GM11168 (cell line): Measurements from ENCODE around the gene EVC2.

Experiments
- in situ Hi-C: fragments of 300-500 bp; cut with MboI; formaldehyde crosslinking; loops from one replicate; pipeline ENCODE4 v1.12.0; 2022; ENCODE audit warnings: low sequenced_read_pairs; ENCODE audit not compliant: unreplicated experiment

Gene EVC2

DNA sequence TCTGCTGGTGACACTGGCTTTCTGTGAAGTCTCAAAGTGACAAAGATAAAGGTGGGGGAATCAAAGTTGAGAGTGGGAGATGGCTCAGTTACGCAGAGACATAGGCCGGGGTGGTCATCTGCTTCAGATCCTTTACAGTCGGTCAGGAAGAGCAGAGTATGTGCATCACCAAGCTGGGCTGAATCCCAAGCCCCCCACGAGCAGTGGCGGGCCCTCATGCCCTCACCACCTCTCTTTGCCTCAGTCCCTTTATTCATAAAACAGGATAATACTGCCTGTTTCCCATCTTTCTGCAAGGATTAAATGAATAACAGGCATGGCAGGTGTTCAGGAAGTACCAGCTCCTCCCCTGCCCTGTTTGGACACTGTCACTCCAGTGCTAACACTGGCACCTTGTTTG lies 135.6 kb downstream of the EVC2 start:
- in situ Hi-C loops: no loop called here

DNA sequence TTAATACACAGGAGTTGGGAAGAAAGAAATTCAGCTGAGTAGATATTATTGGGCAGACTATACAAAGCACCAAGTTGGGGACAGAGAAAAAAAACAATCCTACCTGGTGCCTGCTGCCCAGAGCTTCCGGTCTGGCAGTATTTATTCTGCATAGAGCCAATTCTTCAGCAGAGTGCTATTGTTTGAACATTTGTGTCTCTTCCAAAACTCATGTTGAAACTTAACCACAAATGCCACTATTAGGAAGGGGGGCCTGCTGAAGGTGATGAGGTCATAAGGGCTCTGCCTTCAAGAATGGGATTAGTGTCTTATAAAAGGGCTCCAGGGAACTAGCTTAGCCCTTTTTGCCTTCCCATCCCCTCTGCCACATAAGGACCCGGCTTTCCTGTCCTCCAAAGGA lies 136.2 kb downstream of the EVC2 start:
- in situ Hi-C loops: no loop called here

DNA sequence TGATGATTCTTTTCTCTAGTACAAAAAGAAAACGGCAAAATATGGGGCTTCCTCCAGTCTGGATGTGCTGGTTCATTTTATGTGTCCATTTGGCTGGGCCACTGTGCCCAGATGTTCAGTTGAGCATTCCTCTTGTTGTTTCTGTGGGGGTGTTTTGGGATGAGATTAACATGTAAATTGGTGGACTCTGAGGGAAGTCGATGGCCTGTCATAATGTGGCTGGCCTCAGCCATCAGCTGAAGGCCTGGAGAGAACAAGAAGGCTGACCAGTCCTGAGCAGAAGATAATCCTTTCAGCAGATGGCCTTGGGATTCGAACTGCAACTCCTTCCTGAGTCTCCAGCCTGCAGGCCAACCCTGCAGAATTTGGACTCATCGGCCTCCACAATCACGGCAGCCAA lies 136.7 kb downstream of the EVC2 start:
- in situ Hi-C loops: no loop called here

DNA sequence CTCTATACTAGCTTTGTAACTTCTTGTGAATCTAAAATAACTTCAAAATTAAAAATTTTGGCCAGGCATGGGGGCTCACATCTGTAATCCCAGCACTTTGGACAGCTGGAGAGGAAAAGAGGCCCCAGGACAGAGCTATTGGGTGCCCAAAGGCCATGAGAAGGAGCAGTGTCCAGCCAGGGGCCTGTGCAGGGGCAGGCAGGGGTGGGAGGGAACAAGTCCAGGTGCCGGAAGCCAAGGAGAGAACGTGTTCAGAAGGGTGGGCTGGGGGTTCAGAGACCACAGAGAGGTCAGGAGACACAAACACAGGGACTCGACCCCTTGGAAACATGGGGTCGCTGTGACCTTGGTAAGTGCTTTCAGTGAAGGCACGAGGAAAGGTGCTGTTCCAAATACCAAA lies 138.9 kb downstream of the EVC2 start:
- in situ Hi-C loops: no loop called here

DNA sequence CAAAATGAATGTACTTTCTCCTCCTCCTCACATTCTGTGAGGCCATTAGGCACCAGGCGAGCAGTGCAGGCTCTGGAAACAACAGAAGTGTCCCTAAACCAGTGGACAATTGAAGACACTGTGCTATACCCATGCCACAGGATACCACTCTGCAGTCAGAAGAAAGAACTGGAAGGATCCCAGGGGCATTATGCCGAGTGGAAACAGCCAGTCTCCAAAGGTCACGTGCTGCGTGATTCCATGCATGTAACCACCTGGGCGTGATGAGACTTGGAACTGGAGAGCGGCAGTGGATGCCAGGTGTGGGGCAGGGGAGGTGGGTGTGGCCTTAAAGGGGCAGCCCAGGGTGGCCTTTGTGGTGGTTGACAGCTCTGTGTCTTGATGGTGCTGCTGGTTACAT lies 139.4 kb downstream of the EVC2 start:
- in situ Hi-C loops: no loop called here

DNA sequence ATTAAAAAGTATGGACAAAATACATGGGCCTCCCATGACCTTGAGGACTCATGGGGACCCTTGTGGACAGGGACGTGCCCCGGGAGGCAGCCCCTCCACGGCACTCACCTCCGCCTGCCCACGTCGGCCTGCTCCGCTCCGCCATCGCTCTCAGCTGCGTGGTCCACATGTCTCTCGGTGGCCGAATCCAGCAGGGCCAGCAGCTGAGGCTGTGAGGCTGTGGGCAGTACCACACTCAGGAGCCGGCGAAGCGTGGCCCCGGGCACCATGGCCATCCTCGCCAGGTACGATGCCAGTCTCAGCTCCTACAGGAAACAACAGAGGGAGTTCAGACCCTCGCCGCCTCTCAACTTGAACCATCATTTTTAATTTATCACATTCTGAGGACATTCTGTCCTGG lies 140.0 kb downstream of the EVC2 start:
- in situ Hi-C loops: no loop called here

DNA sequence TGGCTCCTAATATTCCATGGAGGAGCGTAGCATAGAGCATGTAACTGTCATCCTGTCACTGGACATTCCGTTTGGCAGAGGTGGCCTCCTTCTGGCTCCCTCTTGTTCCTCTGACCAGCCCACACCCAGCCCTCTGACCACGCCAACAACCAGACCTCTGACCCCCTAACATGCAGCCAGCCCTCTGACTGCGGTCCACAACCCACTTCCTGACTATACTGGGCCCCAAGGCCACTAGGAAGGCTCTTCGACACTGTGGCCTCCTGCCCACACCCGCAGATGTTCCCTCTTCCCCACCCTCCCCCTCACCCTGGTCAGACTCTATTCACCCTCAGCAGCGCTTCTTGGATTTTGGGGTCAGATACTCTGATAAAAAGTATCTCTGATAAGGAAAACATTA lies 141.4 kb downstream of the EVC2 start:
- in situ Hi-C loops: no loop called here

DNA sequence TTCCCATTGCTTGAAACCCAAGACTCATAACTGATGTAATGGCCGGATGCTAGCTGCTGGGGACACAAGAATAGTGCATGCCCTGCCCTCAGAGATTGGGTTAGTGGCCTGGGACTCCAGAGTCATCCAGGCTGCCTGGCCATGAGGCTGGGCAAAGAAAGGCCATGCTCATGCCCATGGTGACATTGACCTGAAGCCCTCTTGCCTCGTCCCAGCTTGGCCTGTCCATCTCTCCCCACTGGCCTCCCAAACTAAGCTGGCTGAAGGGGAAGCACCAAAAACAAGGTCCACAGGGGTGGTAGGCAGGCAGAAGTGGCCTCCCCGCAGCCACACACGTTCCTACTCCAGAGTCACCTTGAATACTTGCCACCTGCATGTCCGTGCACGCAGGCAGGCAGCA lies 141.8 kb downstream of the EVC2 start:
- in situ Hi-C loops: no loop called here

DNA sequence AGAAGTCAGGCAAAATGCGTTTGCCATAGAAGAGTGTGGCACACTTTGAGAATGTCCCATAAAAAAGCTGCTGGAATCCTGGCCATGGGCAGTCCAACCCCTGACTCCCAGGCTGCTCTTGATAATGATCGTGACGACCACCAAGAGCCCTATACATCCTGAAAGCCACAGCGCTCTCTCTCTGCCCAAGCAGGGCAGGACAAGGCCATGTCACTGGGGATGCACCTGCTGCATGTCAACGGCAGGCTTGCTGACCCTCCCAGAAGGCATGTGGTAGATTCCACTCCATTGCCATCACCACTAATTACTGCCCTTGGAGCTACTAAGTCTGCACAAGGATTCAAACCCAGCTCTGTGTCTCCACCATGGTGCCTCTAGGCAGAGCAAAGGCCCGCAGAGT lies 144.5 kb downstream of the EVC2 start:
- in situ Hi-C loops: no loop called here

DNA sequence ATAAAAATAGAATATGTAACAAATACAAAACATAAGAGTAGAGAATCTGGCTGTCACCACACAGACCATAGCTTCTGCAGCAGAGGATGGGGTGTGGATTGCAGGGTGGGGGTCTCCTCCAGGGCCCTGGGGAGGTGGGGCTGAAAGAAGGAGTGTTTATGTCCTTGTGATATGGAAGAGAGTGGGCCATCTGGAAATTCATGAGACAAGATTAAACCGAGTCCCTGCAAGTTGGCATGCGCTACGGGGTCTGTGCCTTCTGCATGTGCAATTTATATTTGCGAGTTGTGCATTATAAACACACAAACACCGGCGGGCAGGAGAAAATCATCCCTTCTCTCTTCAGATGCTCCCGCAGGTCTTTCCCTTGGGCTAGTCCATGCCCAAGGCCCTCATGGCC lies 145.9 kb downstream of the EVC2 start:
- in situ Hi-C loops: no loop called here

DNA sequence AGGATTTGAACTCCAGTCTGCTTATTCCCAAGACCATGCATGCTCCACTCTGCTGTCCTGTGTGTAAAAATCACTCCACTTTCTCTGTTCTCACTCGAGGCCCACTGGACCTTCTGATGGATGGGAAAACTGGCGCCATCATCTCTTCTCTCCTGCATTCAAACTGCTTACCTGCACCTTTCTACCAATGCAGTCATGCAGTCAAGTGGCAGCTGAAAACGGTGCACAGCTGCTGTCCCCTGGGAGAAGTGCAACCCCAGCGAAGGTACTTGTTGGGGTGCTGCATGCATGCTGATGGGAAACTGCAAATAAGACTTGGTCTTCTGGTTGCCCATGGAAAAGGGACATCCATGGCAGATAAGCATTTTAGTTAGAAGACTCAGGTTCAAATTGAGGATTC lies 147.1 kb downstream of the EVC2 start:
- in situ Hi-C loops: no loop called here

DNA sequence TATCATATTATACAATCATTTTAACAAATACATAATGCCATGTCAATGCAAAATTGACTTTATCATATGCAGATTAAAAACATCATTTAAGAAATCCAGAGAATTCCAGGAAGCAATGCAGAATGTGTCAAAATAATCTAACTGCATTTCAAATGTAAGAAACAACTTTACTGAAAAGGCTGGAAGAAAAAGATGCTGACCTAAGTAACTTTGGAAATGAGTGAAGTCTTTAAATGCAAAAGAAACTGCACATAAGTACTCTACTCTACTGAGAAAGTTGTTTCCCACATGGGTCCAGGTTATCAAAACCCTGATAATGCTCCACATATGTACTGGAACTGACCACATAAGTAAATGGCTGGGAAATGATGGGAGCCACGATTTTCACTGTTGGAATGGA lies 149.9 kb downstream of the EVC2 start:
- in situ Hi-C loops: no loop called here

DNA sequence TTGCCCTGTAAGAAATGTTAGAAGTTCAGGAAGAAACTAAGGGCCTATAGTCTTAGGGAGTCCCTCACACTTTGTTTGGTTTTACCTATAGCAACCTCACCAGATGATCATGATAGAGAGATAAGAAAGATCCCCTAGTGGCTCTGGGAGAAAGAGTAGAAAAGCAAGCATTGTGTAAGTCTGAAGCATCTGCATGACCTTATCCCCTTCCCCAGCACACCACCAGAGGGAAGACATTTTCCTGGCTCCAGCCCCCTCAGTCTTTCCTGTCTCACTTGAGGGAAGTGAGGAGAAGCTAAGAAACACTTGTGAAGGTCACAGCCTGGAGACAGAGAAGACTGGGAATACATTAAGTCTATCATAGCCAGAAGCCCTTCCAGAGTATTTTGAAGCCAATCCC lies 154.0 kb downstream of the EVC2 start:
- in situ Hi-C loops: no loop called here

DNA sequence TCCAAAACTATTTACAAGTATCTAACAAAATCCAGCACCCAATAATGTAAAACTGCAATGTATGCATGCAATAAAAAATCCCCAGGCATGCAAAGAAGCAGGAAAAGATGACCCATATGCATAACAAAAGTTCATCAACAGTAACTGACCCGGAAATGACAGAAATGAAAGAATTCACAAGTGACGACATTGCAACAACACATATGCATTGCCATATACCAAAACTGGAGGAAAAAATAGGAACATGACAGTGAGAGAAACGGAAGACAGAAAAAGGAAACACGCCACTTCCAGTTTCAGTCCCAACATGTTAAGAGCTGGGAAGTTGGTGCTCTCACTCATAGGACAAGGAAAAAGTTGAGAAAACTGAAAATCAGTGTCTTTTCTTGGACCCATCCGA lies 154.6 kb downstream of the EVC2 start:
- in situ Hi-C loops: no loop called here

DNA sequence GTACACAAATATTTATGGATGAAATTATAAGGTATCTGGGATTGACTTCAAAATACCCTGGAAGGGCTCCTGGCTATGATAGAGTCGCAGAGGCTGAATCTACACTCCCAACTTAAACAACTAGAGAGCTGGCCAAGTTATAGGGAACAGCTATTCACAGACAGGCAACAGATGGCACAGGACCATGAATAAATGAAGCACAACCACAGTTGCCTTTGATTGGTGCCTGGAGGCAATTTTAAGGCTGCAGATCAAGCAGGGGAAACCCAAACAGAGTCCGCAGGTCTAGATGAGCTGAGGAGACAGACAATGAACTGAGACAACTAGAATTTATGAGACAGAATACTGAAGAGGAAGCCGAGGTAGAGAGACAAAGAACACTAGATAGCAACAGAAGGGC lies 155.9 kb downstream of the EVC2 start:
- in situ Hi-C loops: no loop called here

DNA sequence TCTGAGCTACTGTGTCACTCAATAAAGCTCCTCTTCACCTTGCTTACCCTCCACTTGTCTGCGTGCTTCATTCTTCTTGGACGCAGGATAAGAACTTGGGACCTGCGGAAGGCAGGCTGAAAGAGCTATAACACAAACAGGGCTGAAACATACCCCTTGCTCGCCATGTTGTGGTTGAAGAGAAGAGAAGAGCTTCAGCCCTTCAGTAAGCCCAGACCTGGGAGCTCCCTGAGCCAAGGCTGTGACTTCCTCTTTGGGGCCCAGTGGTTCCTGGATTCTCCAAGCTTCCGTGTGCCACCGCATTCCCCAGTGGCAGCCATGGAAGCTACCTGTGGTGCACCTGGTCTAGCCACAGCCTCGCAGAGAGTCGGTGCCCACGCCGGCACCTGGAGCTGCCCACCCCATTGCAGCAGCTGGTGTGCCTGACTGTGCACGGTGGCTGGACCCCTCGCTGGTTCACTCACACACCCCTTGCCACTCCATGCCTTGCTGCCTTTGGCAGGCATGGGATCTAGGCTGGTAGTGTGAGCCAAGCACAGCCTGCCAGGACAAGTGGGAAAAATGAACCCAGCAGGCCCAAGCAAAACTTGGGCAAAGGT lies 160.6 kb downstream of the EVC2 start:
- in situ Hi-C loops: no loop called here

DNA sequence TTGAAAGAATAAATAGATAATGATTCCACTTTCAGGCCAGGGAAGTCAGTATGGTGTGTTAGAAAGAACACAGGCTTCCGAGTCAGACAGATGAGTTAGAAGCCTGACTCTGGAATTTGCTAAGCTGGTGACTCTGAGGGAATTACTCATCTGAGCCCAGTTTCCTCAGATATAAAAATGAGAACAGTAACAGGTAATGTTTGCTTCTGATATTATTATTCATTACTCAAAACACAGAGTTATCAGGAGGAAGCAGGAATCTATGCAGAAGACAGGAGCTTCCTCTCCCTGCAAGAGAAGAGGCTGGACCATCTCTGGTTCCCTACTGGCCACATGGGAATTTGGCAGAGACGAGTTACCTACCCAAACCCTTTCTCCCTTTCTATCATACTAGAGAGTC lies 163.1 kb downstream of the EVC2 start:
- in situ Hi-C loops: no loop called here

DNA sequence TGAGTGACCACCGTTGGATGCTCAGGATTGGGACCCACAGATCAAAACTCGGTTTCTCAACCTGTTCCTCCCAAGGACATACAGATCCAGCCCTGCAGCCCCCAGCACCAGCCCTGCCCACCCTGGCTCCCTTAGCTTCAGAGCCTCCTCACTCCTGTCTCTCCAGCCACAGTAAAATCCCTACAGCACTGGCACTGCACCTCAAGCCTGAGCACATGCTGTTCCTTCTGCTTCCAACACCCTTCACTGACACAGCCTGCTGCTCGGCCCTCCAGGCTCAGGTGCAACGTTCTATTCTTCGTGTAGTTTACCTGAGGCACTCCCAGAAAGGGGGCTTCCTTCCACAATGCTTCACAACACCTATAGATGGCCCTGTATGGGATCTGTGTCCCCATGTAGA lies 163.6 kb downstream of the EVC2 start:
- in situ Hi-C loops: no loop called here

DNA sequence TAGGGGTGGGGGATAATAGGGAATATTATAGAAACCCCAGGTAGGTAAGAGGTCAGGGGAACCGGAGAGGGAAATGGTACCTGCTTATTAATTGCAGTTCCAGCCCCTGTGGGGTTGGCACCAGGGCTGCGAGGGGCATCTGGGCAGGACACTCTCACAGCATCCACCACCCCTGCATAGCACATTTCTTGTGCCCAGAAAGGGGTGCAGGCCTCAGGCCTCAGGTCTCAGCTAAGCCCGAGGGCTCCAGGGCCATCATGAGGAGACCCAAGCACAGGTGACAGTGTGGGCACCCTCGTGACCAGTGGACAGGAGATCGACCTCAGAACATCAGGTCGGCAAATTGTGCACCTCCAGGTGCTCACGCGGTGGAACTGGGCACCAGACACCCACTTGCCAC lies 164.7 kb downstream of the EVC2 start:
- in situ Hi-C loops: no loop called here

DNA sequence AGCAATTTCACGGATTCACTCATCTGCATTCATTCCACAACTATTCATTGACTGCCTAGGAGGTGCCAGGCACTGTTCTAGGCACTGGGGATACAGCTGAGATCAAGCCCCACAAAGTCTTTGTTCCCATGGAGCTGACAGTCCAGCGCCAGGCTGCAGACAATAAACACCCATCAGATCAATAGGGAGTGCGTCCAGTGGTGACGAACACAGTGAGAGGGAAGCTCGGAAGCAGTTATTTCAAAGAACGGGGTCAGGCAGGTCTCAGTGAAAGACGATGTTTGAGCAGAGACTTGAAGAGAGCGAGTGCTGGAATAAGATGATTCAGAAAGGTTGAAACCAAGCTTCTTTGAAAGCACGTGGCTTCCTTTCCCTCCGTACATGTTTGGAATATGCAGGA lies 167.2 kb downstream of the EVC2 start:
- in situ Hi-C loops: no loop called here

DNA sequence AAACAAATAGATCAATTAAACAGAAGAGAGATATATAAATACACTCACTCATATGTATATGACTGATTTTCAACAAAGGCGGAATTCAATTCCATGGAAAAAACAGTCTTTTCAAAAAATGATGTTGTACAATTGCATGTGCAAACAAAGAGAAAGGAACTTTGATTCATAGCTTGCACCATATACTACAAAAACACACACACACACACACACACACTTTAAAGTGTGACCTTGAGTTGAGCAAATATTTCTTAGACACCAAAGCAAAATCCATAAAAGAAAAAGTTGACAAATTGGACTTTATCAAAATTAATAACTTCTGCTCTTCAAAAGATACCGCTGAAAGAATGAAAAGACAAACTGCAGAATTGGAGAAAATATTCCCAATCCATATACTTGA lies 168.8 kb downstream of the EVC2 start:
- in situ Hi-C loops: no loop called here

DNA sequence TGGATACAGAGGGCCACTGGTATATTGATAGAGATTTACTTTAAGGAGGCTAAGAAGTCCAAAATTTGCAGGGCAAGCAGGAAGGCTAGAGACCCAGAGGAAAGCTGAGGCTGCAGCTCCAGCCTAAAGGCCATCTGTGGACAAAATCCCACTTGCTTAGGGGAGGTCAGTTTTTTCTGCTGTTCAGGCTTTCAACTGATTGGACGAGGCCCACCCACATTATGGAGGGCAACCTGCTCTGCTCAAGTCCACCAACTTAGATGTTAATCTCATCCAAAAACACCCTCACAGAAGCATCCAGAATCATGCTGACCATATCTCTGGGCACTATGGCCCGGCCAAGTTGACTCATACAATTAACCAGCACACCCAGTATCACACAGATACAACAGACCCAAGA lies 176.3 kb downstream of the EVC2 start:
- in situ Hi-C loops: no loop called here

DNA sequence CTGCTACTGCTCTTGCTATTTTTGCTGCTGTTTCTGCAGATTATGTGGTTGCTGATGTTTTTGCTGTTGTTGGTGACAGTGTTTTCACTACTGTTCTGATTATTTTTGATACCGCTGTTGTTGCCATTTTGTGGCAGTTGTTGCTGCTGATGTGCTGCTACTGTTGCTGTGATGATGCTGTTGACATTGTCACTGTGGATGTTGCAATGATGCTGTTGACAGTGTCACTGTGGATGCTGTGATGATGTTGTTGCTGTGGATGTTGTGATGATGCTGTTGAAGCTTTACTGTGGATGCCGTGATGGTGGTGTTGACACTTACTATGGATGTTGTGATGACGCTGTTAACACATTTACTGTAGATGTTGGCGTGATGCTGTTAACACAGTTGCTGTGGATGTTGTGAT lies 180.3 kb downstream of the EVC2 start:
- in situ Hi-C loops: no loop called here
